Suprapubic skin (tissue), 4 donors: Measurements from ENCODE around the gene CAPRIN2. TPM values are rescaled to one million over a fixed set of nuclear protein-coding genes. Genes with fewer than 3 reads are reported as not detected.

Experiments used
- DNase-seq, 2 donors: peaks; one replicate each; pipeline ENCODE4 v3.0.0-alpha.2; 2019; ENCODE audit warnings: low spot score in 2 of 2
- H3K27ac ChIP-seq: fragments of 200-600 bp; sonication (generic); one replicate; pipeline ENCODE4 v1.5.1; 2019
- H3K27me3 ChIP-seq: fragments of 200-600 bp; sonication (generic); one replicate; pipeline ENCODE4 v1.5.1; 2019
- H3K36me3 ChIP-seq: fragments of 200-600 bp; sonication (generic); one replicate; pipeline ENCODE4 v1.5.1; 2019
- H3K4me1 ChIP-seq: fragments of 200-600 bp; sonication (generic); one replicate; pipeline ENCODE4 v1.5.1; 2019
- H3K4me3 ChIP-seq: fragments of 200-600 bp; sonication (generic); one replicate; pipeline ENCODE4 v1.5.1; 2019; ENCODE audit warnings: mild to moderate bottlenecking
- H3K9me3 ChIP-seq: fragments of 200-600 bp; sonication (generic); one replicate; pipeline ENCODE4 v1.5.1; 2019
- CTCF ChIP-seq, 2 donors: fragments of 200-600 bp in 1 of 2; fragments of 450-650 bp in 1 of 2; sonication (generic) in 1 of 2; IDR thresholded peaks; one replicate each; pipeline ENCODE4 v1.5.1; 2016 to 2019; ENCODE audit warnings: antibody characterized with exemption in 2 of 2, mild to moderate bottlenecking in 1 of 2, moderate library complexity in 1 of 2
- EP300 ChIP-seq: sonication (generic); formaldehyde crosslinking; IDR thresholded peaks from one replicate; pipeline ENCODE4 v1.6.1; 2017; ENCODE audit warnings: antibody characterized with exemption
- POLR2A ChIP-seq, 2 donors: fragments of 450-650 bp; IDR thresholded peaks; one replicate each; pipeline ENCODE4 v1.6.1; 2017; ENCODE audit warnings: antibody characterized with exemption in 2 of 2, mild to moderate bottlenecking in 2 of 2, moderate library complexity in 2 of 2
- POLR2AphosphoS5 ChIP-seq, 3 donors: sonication (generic); formaldehyde crosslinking; IDR thresholded peaks; one replicate each; pipeline ENCODE4 v1.6.1; 2017; ENCODE audit warnings: antibody characterized with exemption in 3 of 3
- WGBS: methylation state at CpG from one replicate; pipeline ENCODE4 v1.1.5; 2018; 5-methylcytosine and 5-hydroxymethylcytosine counted together
- total RNA-seq, 4 donors: library from RNA; depleted of rRNA; stranded (reverse); fragments of >200 nt; gene quantifications; one replicate each; pipeline ENCODE4 v1.1.0, GENCODE V29; 2016

Gene CAPRIN2
- total RNA-seq, 4 donors from 2014 or later: 16.8 to 56.8 (median 17.8) TPM

GRCh38 chr12:30764251-30764650 lies 9.5 kb upstream of the CAPRIN2 start:
- 49% methylated on average over 2 of the region's 2 CpGs for WGBS
- no peak for DNase-seq
- H3K27ac ChIP-seq: no peak overlapping the region
- H3K36me3 ChIP-seq: no peaks in the 10 kb centered on the region
- H3K9me3 ChIP-seq: no peaks in the 10 kb centered on the region
- H3K27me3 ChIP-seq: no peaks in the 10 kb centered on the region
- TF ChIP-seq POLR2AphosphoS5 (IDR thresholded peaks at IDR 0.05): no peak
- TF ChIP-seq EP300: no peak
- no peak for TF ChIP-seq CTCF (IDR thresholded peaks at IDR 0.05)
- H3K4me3 ChIP-seq: no peak overlapping the region
- no peaks in the 10 kb centered on the region for H3K4me1 ChIP-seq

DNA sequence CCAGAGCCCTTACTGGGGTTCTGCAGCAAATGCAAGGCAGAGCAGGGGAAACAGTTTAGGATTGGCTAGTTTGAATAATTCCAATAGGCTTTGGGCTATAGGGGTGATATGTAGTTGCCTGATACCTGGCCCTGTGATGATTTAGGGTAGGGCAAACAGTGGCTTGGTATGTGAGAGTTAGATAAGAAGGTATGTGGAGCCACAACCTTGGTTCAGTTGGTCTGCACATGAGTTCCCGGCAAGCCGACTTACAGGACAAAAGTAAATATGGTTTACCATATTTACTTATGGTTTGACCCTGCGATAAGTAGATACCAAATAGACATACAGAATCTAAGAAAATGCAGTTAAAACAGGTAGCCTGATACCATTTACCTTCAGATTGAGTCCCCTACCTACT lies 8.3 kb upstream of the CAPRIN2 start:
- WGBS: 98% methylated on average over 3 of the region's 3 CpGs
- no peak overlapping the region for H3K27ac ChIP-seq
- H3K9me3 ChIP-seq: no peaks in the 10 kb centered on the region
- no peak for TF ChIP-seq EP300
- H3K4me1 ChIP-seq: no peaks in the 10 kb centered on the region
- no peaks in the 10 kb centered on the region for H3K36me3 ChIP-seq
- H3K27me3 ChIP-seq: no peaks in the 10 kb centered on the region
- no peak for DNase-seq
- H3K4me3 ChIP-seq: no peak overlapping the region

- Histone ChIP-seq H3K27ac (no peak overlapping the region), H3K4me1 (no peaks in the 10 kb centered on the region), H3K4me3 (no peak overlapping the region), H3K27me3 (no peaks in the 10 kb centered on the region), H3K9me3 (no peaks in the 10 kb centered on the region), H3K36me3 (no peaks in the 10 kb centered on the region)
- no peak for DNase-seq
- no peak for TF ChIP-seq EP300
- TF ChIP-seq POLR2A (IDR thresholded peaks at IDR 0.05): no peak
- TF ChIP-seq CTCF (IDR thresholded peaks at IDR 0.05): no peak
- TF ChIP-seq POLR2AphosphoS5 (IDR thresholded peaks at IDR 0.05): no peak
- 99% methylated on average over 2 of the region's 2 CpGs for WGBS
Measured at GRCh38 chr12:30761730-30762129, 7.0 kb upstream of the CAPRIN2 start.

DNA sequence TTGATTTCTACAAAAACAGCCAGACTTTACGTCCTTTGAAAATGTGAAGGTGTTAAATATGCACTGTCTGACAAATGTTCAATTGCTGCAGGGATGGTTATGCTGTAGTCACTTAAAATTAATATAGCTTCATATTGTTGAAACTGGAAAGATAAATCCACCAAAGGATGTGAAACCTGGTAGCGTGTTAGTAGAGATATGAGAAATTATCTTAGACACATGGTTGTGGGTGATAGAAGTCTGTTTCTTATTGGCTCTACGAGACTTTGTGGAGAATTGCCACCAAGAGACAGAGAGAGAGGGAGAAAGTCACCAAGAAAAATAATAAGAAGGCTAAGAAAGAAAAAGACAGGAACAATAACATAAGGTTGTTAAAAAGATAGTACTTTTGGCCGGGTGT lies 2.6 kb upstream of the CAPRIN2 start:
- H3K9me3 ChIP-seq: no peaks in the 10 kb centered on the region
- H3K36me3 ChIP-seq: no peaks in the 10 kb centered on the region
- H3K4me3 ChIP-seq: no peak overlapping the region
- 92% methylated on average over 4 of the region's 4 CpGs for WGBS
- peaks cover 17% of the 10 kb centered on the region for H3K4me1 ChIP-seq
- H3K27ac ChIP-seq: no peak overlapping the region
- no peak for DNase-seq
- no peak for TF ChIP-seq POLR2AphosphoS5 (IDR thresholded peaks at IDR 0.05)
- TF ChIP-seq CTCF (IDR thresholded peaks at IDR 0.05): no peak
- no peak for TF ChIP-seq EP300
- no peak for TF ChIP-seq POLR2A (IDR thresholded peaks at IDR 0.05)
- no peaks in the 10 kb centered on the region for H3K27me3 ChIP-seq

GRCh38 chr12:30756074-30756473 lies 1.3 kb upstream of the CAPRIN2 start:
- WGBS: 94% methylated on average over 10 of the region's 10 CpGs
- Histone ChIP-seq H3K27me3 (no peaks in the 10 kb centered on the region), H3K27ac (no peak overlapping the region), H3K9me3 (no peaks in the 10 kb centered on the region), H3K4me1 (peaks cover 17% of the 10 kb centered on the region), H3K4me3 (no peak overlapping the region), H3K36me3 (no peaks in the 10 kb centered on the region)
- TF ChIP-seq CTCF (IDR thresholded peaks at IDR 0.05): no peak
- TF ChIP-seq POLR2A (IDR thresholded peaks at IDR 0.05): no peak
- no peak for TF ChIP-seq POLR2AphosphoS5 (IDR thresholded peaks at IDR 0.05)
- TF ChIP-seq EP300: no peak
- DNase-seq: no peak

GRCh38 chr12:30755395-30755762 lies 628 bp upstream of the CAPRIN2 start:
- Histone ChIP-seq H3K4me3 (peak overlapping the region; percentile 73), H3K27me3 (no peaks in the 10 kb centered on the region), H3K9me3 (no peaks in the 10 kb centered on the region), H3K4me1 (peaks cover 17% of the 10 kb centered on the region), H3K27ac (peak overlapping the region; percentile 86), H3K36me3 (no peaks in the 10 kb centered on the region)
- no peak for TF ChIP-seq POLR2AphosphoS5 (IDR thresholded peaks at IDR 0.05)
- TF ChIP-seq POLR2A (IDR thresholded peaks at IDR 0.05): no peak
- TF ChIP-seq CTCF (IDR thresholded peaks at IDR 0.05): no peak
- no peak for TF ChIP-seq EP300
- WGBS: 9% methylated on average over 7 of the region's 7 CpGs
- DNase-seq: no peak
